ENCODE data around the gene LDLRAD3. TPM values are rescaled to one million over a fixed set of nuclear protein-coding genes. Genes with fewer than 3 reads are reported as not detected.

LDLRAD3 gene
- total and polyA plus RNA-seq, 12 donors: 0.87 to 5.1 (median 1.7) TPM

DNA sequence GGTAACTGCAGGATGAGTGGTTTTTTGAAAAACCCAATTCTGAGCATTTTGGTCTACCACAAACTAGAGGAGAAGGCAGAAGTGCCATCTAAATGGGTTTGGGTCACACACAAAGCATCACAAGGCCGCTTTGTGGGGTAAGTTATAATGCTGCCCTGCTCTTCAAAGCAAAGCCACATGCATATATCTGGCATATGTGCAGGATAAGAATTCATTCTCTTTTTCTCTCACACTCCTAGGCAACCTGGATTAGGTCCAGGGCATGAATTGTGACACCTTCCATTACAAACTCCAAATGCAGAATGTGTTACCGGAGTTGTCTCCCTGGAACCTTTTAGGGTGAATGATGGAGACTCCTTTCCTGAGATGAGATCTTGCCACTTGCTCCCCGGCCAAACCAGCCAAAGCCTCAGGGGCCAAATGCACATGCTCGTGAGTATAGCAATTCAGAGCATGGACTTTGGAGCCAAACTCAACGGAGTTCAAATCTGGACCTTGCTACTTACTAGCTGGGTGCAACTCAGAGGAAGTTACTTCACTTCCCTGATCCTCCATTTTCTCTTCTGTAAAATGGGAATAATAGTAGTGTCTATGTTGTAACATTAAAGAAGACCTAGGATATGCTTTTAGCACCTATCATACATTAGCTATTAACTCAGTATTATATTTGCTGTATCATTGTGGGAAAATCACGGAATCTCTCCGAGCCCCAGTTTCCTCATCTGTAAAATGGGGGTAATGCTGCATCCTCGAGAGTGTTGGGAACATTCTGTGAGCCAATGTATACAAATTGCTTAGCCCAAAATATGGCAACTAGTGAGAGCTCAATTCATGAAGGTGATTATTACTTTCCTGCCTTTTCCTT, 248.8 kb downstream of the LDLRAD3 start:
- 94% methylated on average over 8 of the region's 8 CpGs for WGBS, 2 donors
- H3K4me1 ChIP-seq: peaks cover 0 to 24% (median 7%) of the 10 kb centered on the region in 9 donors
- H3K9me3 ChIP-seq: peaks cover 0 to 4% (median 0%) of the 10 kb centered on the region in 11 donors
- DNase-seq (no peak), ATAC-seq (no peak)
- H3K27me3 ChIP-seq: no peaks in the 10 kb centered on the region
- H3K27ac ChIP-seq: no peak overlapping the region
- no peaks in the 10 kb centered on the region for H3K36me3 ChIP-seq
- intact Hi-C loops (cut with DNase I): no loop called here
- H3K4me3 ChIP-seq: no peak overlapping the region
- no peak for TF ChIP-seq CTCF (IDR thresholded peaks at IDR 0.05)

- intact Hi-C loops (cut with DNase I): no loop called here
- H3K4me1 ChIP-seq: peaks cover 0 to 26% (median 7%) of the 10 kb centered on the region in 9 donors
- DNase-seq: no peak
- no peaks in the 10 kb centered on the region for H3K36me3 ChIP-seq
- no peak overlapping the region for H3K4me3 ChIP-seq
- 84 to 97% methylated on average over 6 of the region's 6 CpGs for WGBS, 2 donors
- H3K27me3 ChIP-seq: no peaks in the 10 kb centered on the region
- ATAC-seq: no peak
- no peak for TF ChIP-seq CTCF (IDR thresholded peaks at IDR 0.05)
- peaks cover 0 to 4% (median 0%) of the 10 kb centered on the region in 11 donors for H3K9me3 ChIP-seq
- H3K27ac ChIP-seq: no peak overlapping the region
These were observed 249.4 kb downstream of the LDLRAD3 start for GRCh38 chr11:36193290-36193619.

DNA sequence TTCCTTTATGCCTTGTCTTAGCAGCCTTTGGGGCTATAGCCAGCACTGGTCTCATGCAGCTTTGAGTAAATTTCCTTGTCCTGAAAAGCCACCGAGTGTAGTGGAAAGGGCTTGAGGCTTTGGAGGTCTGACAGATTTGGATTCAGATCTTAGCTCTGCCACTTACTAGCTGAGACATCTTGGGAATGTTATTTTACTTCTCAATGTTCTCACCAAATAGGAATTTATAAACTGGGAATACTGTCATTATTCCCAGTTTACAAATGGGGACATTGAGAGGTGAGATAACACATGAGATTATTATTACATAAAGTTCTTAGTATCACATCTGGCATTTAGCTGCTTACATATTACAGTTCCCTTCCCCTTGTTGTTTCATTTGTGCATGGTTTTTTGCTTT, 249.9 kb downstream of the LDLRAD3 start:
- Histone ChIP-seq H3K27me3 (no peaks in the 10 kb centered on the region), H3K4me1 (peaks cover 0 to 26% (median 7%) of the 10 kb centered on the region in 9 donors), H3K4me3 (no peak overlapping the region), H3K9me3 (peaks cover 0 to 4% (median 0%) of the 10 kb centered on the region in 11 donors), H3K36me3 (no peaks in the 10 kb centered on the region), H3K27ac (no peak overlapping the region)
- intact Hi-C loops (cut with DNase I): no loop called here
- DNase-seq (no peak), ATAC-seq (no peak)
- WGBS, 2 donors: 63 to 76% methylated on average over 1 of the region's 1 CpG
- TF ChIP-seq CTCF (IDR thresholded peaks at IDR 0.05): no peak

DNA sequence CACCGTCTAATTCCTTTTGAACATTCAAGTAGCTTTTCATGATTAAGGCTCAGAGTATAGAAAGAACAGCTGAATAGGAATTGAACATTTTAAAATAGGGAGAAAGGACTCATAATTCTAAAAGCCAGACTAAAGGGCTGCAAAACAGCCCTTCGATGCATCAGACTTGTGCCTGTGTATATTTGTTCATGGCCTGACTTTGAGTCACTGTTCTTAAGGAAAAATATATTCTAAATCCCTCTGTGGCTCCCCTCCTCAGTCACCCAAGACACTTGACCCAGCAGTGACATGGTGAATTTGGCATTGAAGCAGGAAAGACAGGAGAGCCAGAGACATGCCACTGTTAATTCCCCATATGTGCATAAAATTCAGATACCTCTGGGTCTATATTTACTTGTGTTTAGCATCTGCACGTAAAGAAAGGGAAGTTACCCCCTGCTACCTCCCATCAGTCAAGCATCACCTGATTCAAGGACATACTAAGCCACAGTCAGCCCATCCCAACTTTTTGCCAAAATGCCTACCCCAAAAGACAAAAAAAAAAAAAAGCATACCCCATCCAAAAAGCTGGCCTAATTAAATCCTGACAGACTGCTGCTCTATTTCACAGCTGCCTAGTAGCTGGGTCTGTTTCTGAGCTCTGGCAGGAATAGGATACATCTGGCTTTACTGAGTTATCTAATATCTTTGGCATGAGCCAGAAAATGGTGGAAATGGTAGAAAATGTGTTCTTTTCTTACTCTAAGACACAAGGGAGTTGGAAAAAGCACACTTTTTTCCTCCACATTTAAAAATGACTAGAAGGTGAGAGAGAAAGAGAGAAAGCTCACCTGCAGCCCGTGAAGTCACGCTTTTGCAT, 251.9 kb downstream of the LDLRAD3 start:
- WGBS, 2 donors: 52 to 61% methylated on average over 5 of the region's 5 CpGs
- H3K4me3 ChIP-seq: peak overlapping the region in 2 of 10 donors; percentile 4 to 5
- DNase-seq: no peak
- peak in 7 of 8 donors; percentile 53 to 85 (median 75) for ATAC-seq
- intact Hi-C loops (cut with DNase I): no loop called here
- peak overlapping the region in 3 of 10 donors; percentile 20 to 48 (median 46) for H3K27ac ChIP-seq
- no peaks in the 10 kb centered on the region for H3K27me3 ChIP-seq
- peaks cover 0 to 26% (median 7%) of the 10 kb centered on the region in 9 donors for H3K4me1 ChIP-seq
- H3K9me3 ChIP-seq: no peaks in the 10 kb centered on the region
- no peak for TF ChIP-seq CTCF (IDR thresholded peaks at IDR 0.05)
- H3K36me3 ChIP-seq: peaks cover 0 to 4% (median 0%) of the 10 kb centered on the region in 9 donors
